IMR-90 (cell line): ENCODE data around the gene HEATR5A. TPM values are rescaled to one million over a fixed set of nuclear protein-coding genes. Genes with fewer than 3 reads are reported as not detected.

Experiments used
- ATAC-seq: fragments of 200-7000 bp; cut with Tn5 transposase; 2 replicates; pipeline ENCODE4 v1.9.1; 2020; ENCODE audit warnings: low read depth, mild to moderate bottlenecking, moderate library complexity
- BruUV-seq: library from RNA; stranded (reverse); fragments of 400-500 nt; replicated peaks from 2 replicates; lab custom pipeline; 2021; lab: Mats Ljungman, UMichigan
- CTCF ChIA-PET: fragments of 300-600 bp; formaldehyde crosslinking; extraction: SDS; loops from one replicate; lab custom pipeline; 2021; ENCODE audit warnings: antibody characterized with exemption; lab: Yijun Ruan, JAX
- POLR2A ChIA-PET: fragments of 300-600 bp; sonication (Branson Sonifier 250); formaldehyde crosslinking; loops from one replicate; lab custom pipeline; 2022; ENCODE audit warnings: antibody characterized with exemption; ENCODE audit not compliant: unreplicated experiment; lab: Charles Lee
- DNase-seq: peaks from one replicate; pipeline ENCODE4 v3.0.0; 2013
- H2AFZ ChIP-seq: replicated peaks from 2 replicates; pipeline ENCODE3; 2013; ENCODE audit warnings: low read length, mild to moderate bottlenecking; ENCODE audit not compliant: poor library complexity
- H2AK5ac ChIP-seq: 2 replicates; pipeline ENCODE4 v1.6.1; 2013; ENCODE audit warnings: low read depth, low read length, inconsistent platforms
- H2AK9ac ChIP-seq: replicated peaks from 2 replicates; pipeline ENCODE3; 2013; ENCODE audit warnings: mild to moderate bottlenecking, low read depth, low read length, moderate library complexity; ENCODE audit not compliant: poor library complexity
- H2BK120ac ChIP-seq: 2 replicates; pipeline ENCODE4 v1.6.1; 2013; ENCODE audit warnings: low read depth, low read length, inconsistent platforms
- H2BK15ac ChIP-seq: 3 replicates; pipeline ENCODE4 v1.6.1; 2013; ENCODE audit warnings: low read depth, low read length, inconsistent platforms
- H2BK20ac ChIP-seq: 2 replicates; pipeline ENCODE4 v1.6.1; 2013; ENCODE audit warnings: low read depth, mild to moderate bottlenecking, inconsistent platforms, low read length, moderate library complexity
- H2BK5ac ChIP-seq: 2 replicates; pipeline ENCODE4 v1.6.1; 2013; ENCODE audit warnings: mild to moderate bottlenecking, low read depth, low read length, inconsistent platforms; ENCODE audit not compliant: poor library complexity, severe bottlenecking
- H3K14ac ChIP-seq: replicated peaks from 2 replicates; pipeline ENCODE4 v1.6.1; 2013; ENCODE audit warnings: low read depth, low read length, inconsistent platforms
- H3K18ac ChIP-seq: 2 replicates; pipeline ENCODE4 v1.6.1; 2013; ENCODE audit warnings: low read depth, low read length, control low read depth
- H3K23ac ChIP-seq: 2 replicates; pipeline ENCODE4 v1.6.1; 2013; ENCODE audit warnings: low read depth, low read length, inconsistent platforms
- H3K27ac ChIP-seq: 2 replicates; pipeline ENCODE4 v1.5.1; 2013; ENCODE audit warnings: mild to moderate bottlenecking, control low read depth, low read length; ENCODE audit not compliant: insufficient read depth
- H3K27me3 ChIP-seq: 2 replicates; pipeline ENCODE4 v1.6.1; 2013; ENCODE audit warnings: low read length; ENCODE audit not compliant: control insufficient read depth, insufficient read depth
- H3K36me3 ChIP-seq: 2 replicates; pipeline ENCODE4 v1.6.1; 2013; ENCODE audit warnings: low read length, mixed read lengths; ENCODE audit not compliant: control insufficient read depth, insufficient read depth
- H3K4ac ChIP-seq: 2 replicates; pipeline ENCODE4 v1.6.1; 2013; ENCODE audit warnings: low read depth, low read length, inconsistent platforms
- H3K4me1 ChIP-seq: 2 replicates; pipeline ENCODE4 v1.6.1; 2013; ENCODE audit warnings: low read length, mixed read lengths; ENCODE audit not compliant: control insufficient read depth, insufficient read depth
- H3K4me2 ChIP-seq: 2 replicates; pipeline ENCODE4 v1.6.1; 2013; ENCODE audit warnings: low read depth, mild to moderate bottlenecking, control low read depth, low read length, moderate library complexity
- H3K4me3 ChIP-seq: 2 replicates; pipeline ENCODE4 v1.5.1; 2013; ENCODE audit warnings: low read depth, mild to moderate bottlenecking, control low read depth, low read length, moderate library complexity; ENCODE audit not compliant: insufficient read depth
- H3K56ac ChIP-seq: 2 replicates; pipeline ENCODE4 v1.6.1; 2013; ENCODE audit warnings: low read length, inconsistent platforms; ENCODE audit not compliant: insufficient read depth; ENCODE audit errors: extremely low read depth
- H3K79me1 ChIP-seq, 2 experiments: 2 replicates each; pipeline ENCODE4 v1.6.1; 2013; ENCODE audit warnings: low read length in 2 of 2, inconsistent platforms in 1 of 2, low read depth in 1 of 2
- H3K9ac ChIP-seq: 2 replicates; pipeline ENCODE4 v1.6.1; 2013; ENCODE audit warnings: low read depth, low read length, control low read depth
- H3K9me1 ChIP-seq: 2 replicates; pipeline ENCODE4 v1.6.1; 2013; ENCODE audit warnings: low read length, inconsistent platforms; ENCODE audit not compliant: insufficient read depth
- H3K9me3 ChIP-seq: 2 replicates; pipeline ENCODE4 v1.6.1; 2013; ENCODE audit warnings: low read length; ENCODE audit not compliant: control insufficient read depth, insufficient read depth
- H4K20me1 ChIP-seq: 2 replicates; pipeline ENCODE4 v1.6.1; 2013; ENCODE audit warnings: low read length, inconsistent platforms; ENCODE audit not compliant: insufficient read depth
- H4K5ac ChIP-seq: 2 replicates; pipeline ENCODE4 v1.6.1; 2013; ENCODE audit warnings: mild to moderate bottlenecking, low read depth, low read length, control low read depth
- H4K8ac ChIP-seq, 2 experiments: 2 replicates each; pipeline ENCODE4 v1.6.1; 2013; ENCODE audit warnings: low read depth in 2 of 2, low read length in 2 of 2, control low read depth in 1 of 2, inconsistent platforms in 1 of 2
- H4K91ac ChIP-seq: 2 replicates; pipeline ENCODE4 v1.6.1; 2013; ENCODE audit warnings: low read depth, low read length, inconsistent platforms; ENCODE audit not compliant: insufficient read depth
- CTCF ChIP-seq: conservative IDR thresholded peaks from 2 replicates; pipeline ENCODE4 v1.5.1; 2012; ENCODE audit warnings: mild to moderate bottlenecking, low read depth, low read length, improper control_type of control experiment
- FOS ChIP-seq: fragments of 150-350 bp; IDR thresholded peaks from 2 replicates; pipeline ENCODE4 v1.6.1; 2016; ENCODE audit warnings: low read depth, low read length
- MAFK ChIP-seq: IDR thresholded peaks from 2 replicates; pipeline ENCODE4 v1.6.1; 2012; ENCODE audit warnings: low read depth, low read length, improper control_type of control experiment
- MXI1 ChIP-seq: IDR thresholded peaks from 2 replicates; pipeline ENCODE4 v1.6.1; 2012; ENCODE audit warnings: low read depth, mild to moderate bottlenecking, low read length, moderate library complexity, borderline replicate concordance
- NFE2L2 ChIP-seq: fragments of 150-350 bp; IDR thresholded peaks from 2 replicates; pipeline ENCODE4 v1.6.1; 2016; ENCODE audit warnings: low read depth, mild to moderate bottlenecking, low read length
- WGBS, 2 experiments: methylation state at CpG; one replicate each; pipeline versions ENCODE4 v1.1.5 to v1.1.7; 2013; ENCODE audit warnings: missing lambda C conversion rate in 2 of 2; ENCODE audit not compliant: insufficient read length in 1 of 2; ENCODE audit errors: extremely low coverage in 2 of 2; 5-methylcytosine and 5-hydroxymethylcytosine counted together
- dilution Hi-C: fragments of 300-500 bp; cut with HindIII; formaldehyde crosslinking; loops from one replicate; pipeline ENCODE4 v1.14.3; 2018; ENCODE audit warnings: low sequenced_read_pairs; ENCODE audit not compliant: unreplicated experiment
- in situ Hi-C: fragments of 300-500 bp; cut with MboI; formaldehyde crosslinking; loops from 3 replicates; pipeline ENCODE4 v1.14.3; 2019; ENCODE audit warnings: low sequenced_read_pairs, inconsistent platforms, mixed read lengths
- intact Hi-C: fragments of 100-400 bp; cut with micrococcal nuclease; formaldehyde crosslinking; loops from 2 replicates; pipeline ENCODE4 v1.10.0; 2022
- polyA plus RNA-seq, 3 experiments: library from polyadenylated mRNA; depleted of rRNA; stranded (reverse); fragments of >200 nt; gene quantifications; 2 replicates each; pipeline ENCODE4 v1.2.3, GENCODE V29; 2012; ENCODE audit warnings: low replicate concordance in 1 of 3
- total RNA-seq: library from RNA; depleted of rRNA; stranded (reverse); fragments of >200 nt; gene quantifications from 2 replicates; pipeline ENCODE4 v1.2.3, GENCODE V29; 2012

Gene HEATR5A
- total and polyA plus RNA-seq, 2 of the 4 experiments (the other 2 are of a cell fraction), result 14.0 to 48.9 TPM

- H3K9me1 ChIP-seq, result peaks cover 5% of the 10 kb centered on the region; the same call in 1 of the 2 replicates
- no peak overlapping the region for H2AFZ ChIP-seq
- no peaks in the 10 kb centered on the region for H3K9me3 ChIP-seq
- no peak overlapping the region for H3K4me3 ChIP-seq
- no peaks in the 10 kb centered on the region for H3K36me3 ChIP-seq
- peak overlapping the region; percentile 70; the same call in 2 of the 3 replicates for H2BK15ac ChIP-seq
- CTCF ChIA-PET, result interaction anchor here (0.5 kb wide), 1 partner anchor 234 kb away, joined by 3 read pairs; no protein-coding TSS in a partner anchor
- H4K91ac ChIP-seq, result no peak overlapping the region
- H3K14ac ChIP-seq, result 0 out of 2 replicates have a peak overlapping the region, but pooled peaks have one; percentile 3
- no peaks in the 10 kb centered on the region for H3K27me3 ChIP-seq
- no peak overlapping the region for H4K5ac ChIP-seq
- H3K4me1 ChIP-seq, result peaks cover 5% of the 10 kb centered on the region; the same call in 1 of the 2 replicates
- no peak overlapping the region for H3K9ac ChIP-seq
- no peaks in the 10 kb centered on the region for H4K20me1 ChIP-seq
- H2BK5ac ChIP-seq, result peak overlapping the region; percentile 59
- H3K27ac ChIP-seq, result no peak overlapping the region
- peak overlapping the region; percentile 60; the same call in 1 of the 2 replicates for H2BK120ac ChIP-seq
- POLR2A ChIA-PET, result no interaction called here
- TF ChIP-seq FOS (no peak), MXI1 (no peak), NFE2L2 (no peak), CTCF (0 out of 2 replicates have a peak, but pooled peaks have one; percentile 15), MAFK (no peak)
- peak overlapping the region; percentile 44 for H2AK9ac ChIP-seq
- H3K4me2 ChIP-seq, result no peak overlapping the region
- dilution Hi-C loops, result no loop called here
- H2BK20ac ChIP-seq, result peak overlapping the region; percentile 29; the same call in 1 of the 2 replicates
- DNase-seq (no peak), ATAC-seq (no peak)
- H3K23ac ChIP-seq, result no peak overlapping the region
- no peak overlapping the region for H3K18ac ChIP-seq
- H3K4ac ChIP-seq, result peak overlapping the region; percentile 9
- intact Hi-C loops, result no loop called here
- H4K8ac ChIP-seq, result peak overlapping the region; percentile 23 to 61; a peak in 1 of 4 replicates
- in situ Hi-C loops, result no loop called here
- H2AK5ac ChIP-seq, result peak overlapping the region; percentile 86
- H3K56ac ChIP-seq, result peak overlapping the region; percentile 19; the same call in 1 of the 2 replicates
- BruUV-seq, result no TSS peak
- no peaks in the 10 kb centered on the region for H3K79me1 ChIP-seq
- 69% methylated on average over 2 of the region's 4 CpGs; no CpG with 5 or more reads in 1 of the 2 experiments for WGBS, 2 experiments
These were observed 150.1 kb downstream of the HEATR5A start for GRCh38 chr14:31270196-31270772.
